Lower leg skin (tissue), 4 donors: ENCODE data around the gene ZNF654. TPM values are rescaled to one million over a fixed set of nuclear protein-coding genes. Genes with fewer than 3 reads are reported as not detected.

Experiments
- DNase-seq, 2 donors: peaks; one replicate each; pipeline ENCODE4 v3.0.0-alpha.2; 2019; ENCODE audit warnings: low spot score in 2 of 2
- H3K4me3 ChIP-seq: fragments of 200-600 bp; sonication (generic); 2 replicates; pipeline ENCODE4 v1.5.1; 2017; ENCODE audit warnings: mild to moderate bottlenecking, low read depth; ENCODE audit not compliant: poor library complexity, severe bottlenecking
- POLR2A ChIP-seq, 2 donors: fragments of 450-650 bp; IDR thresholded peaks; one replicate each; pipeline ENCODE4 v1.6.1; 2016 to 2017; ENCODE audit warnings: antibody characterized with exemption in 2 of 2, mild to moderate bottlenecking in 1 of 2, moderate library complexity in 1 of 2
- WGBS, 2 donors: methylation state at CpG; one replicate each; pipeline ENCODE4 v1.1.5; 2018; 5-methylcytosine and 5-hydroxymethylcytosine counted together
- intact Hi-C: fragments of 100-400 bp; cut with DNase I; formaldehyde crosslinking; loops from one replicate; pipeline ENCODE4 v1.15.0; 2023; ENCODE audit warnings: low total_unique reads
- total RNA-seq, 4 donors: library from RNA; depleted of rRNA; stranded (reverse); fragments of >200 nt; gene quantifications; one replicate each; pipeline ENCODE4 v1.1.0, GENCODE V29; 2016
- TF ChIP-seq, protein P1 (sequence below), 3 donors: fragments of 450-650 bp; IDR thresholded peaks; one replicate each; pipeline ENCODE4 v1.5.1; 2016; ENCODE audit warnings: antibody characterized with exemption in 3 of 3, mild to moderate bottlenecking in 3 of 3, moderate library complexity in 2 of 3

The ZNF654 gene
- total RNA-seq, 4 donors from 2014 or later, result 12.1 to 19.4 (median 16.3) TPM

GRCh38 chr3:88036221-88036620 lies 22.8 kb upstream of the ZNF654 start:
- DNase-seq, result no peak
- intact Hi-C loops, result no loop called here
- H3K4me3 ChIP-seq, result no peak overlapping the region
- TF ChIP-seq POLR2A (IDR thresholded peaks at IDR 0.05), result no peak
- TF ChIP-seq, protein P1, sequence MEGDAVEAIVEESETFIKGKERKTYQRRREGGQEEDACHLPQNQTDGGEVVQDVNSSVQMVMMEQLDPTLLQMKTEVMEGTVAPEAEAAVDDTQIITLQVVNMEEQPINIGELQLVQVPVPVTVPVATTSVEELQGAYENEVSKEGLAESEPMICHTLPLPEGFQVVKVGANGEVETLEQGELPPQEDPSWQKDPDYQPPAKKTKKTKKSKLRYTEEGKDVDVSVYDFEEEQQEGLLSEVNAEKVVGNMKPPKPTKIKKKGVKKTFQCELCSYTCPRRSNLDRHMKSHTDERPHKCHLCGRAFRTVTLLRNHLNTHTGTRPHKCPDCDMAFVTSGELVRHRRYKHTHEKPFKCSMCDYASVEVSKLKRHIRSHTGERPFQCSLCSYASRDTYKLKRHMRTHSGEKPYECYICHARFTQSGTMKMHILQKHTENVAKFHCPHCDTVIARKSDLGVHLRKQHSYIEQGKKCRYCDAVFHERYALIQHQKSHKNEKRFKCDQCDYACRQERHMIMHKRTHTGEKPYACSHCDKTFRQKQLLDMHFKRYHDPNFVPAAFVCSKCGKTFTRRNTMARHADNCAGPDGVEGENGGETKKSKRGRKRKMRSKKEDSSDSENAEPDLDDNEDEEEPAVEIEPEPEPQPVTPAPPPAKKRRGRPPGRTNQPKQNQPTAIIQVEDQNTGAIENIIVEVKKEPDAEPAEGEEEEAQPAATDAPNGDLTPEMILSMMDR (IDR thresholded peaks at IDR 0.05), result no peak
- WGBS, 2 donors, result 75 to 89% methylated on average over 5 of the region's 5 CpGs

- TF ChIP-seq, protein P1 (IDR thresholded peaks at IDR 0.05), result no peak
- TF ChIP-seq POLR2A (IDR thresholded peaks at IDR 0.05), result no peak
- 41% methylated on average over 2 of the region's 2 CpGs for WGBS, 2 donors
- DNase-seq, result no peak
- no peak overlapping the region for H3K4me3 ChIP-seq
- intact Hi-C loops, result no loop called here
Measured at GRCh38 chr3:88038566-88038965, 20.5 kb upstream of the ZNF654 start.

DNA sequence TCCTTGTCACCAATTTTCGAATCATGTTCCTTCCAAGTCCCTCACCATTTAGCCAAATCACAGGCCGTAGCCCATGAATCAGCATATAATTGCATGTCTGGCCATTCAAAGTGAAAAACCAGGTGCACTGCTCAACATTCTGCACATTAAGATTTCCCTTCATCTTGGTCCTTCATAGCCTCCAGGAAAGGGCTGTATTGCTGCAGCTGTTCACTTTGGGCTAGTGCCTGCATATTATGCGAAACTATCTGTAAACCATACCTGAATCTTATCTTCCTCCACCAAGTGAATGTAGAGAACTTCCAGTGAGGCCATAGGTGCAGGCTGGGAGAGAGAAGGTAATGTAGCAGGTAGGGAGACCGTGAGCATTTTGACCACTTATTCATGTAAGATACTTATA lies 18.5 kb upstream of the ZNF654 start:
- TF ChIP-seq, protein P1 (IDR thresholded peaks at IDR 0.05), result no peak
- TF ChIP-seq POLR2A (IDR thresholded peaks at IDR 0.05), result no peak
- H3K4me3 ChIP-seq, result no peak overlapping the region
- intact Hi-C loops, result no loop called here
- WGBS, 2 donors, result 86 to 89% methylated on average over 4 of the region's 4 CpGs
- no peak for DNase-seq

- no peak overlapping the region for H3K4me3 ChIP-seq
- TF ChIP-seq, protein P1 (IDR thresholded peaks at IDR 0.05), result no peak
- TF ChIP-seq POLR2A (IDR thresholded peaks at IDR 0.05), result no peak
- WGBS, 2 donors, result 94 to 98% methylated on average over 3 of the region's 3 CpGs
- no peak for DNase-seq
- intact Hi-C loops, result no loop called here
Measured at GRCh38 chr3:88041005-88041404, 18.1 kb upstream of the ZNF654 start.

GRCh38 chr3:88044411-88044810 lies 14.6 kb upstream of the ZNF654 start:
- no peak for DNase-seq
- H3K4me3 ChIP-seq, result no peak overlapping the region
- 55 to 56% methylated on average over 1 of the region's 1 CpG for WGBS, 2 donors
- intact Hi-C loops, result no loop called here
- no peak for TF ChIP-seq POLR2A (IDR thresholded peaks at IDR 0.05)
- TF ChIP-seq, protein P1 (IDR thresholded peaks at IDR 0.05), result no peak

GRCh38 chr3:88046766-88047165 lies 12.3 kb upstream of the ZNF654 start:
- intact Hi-C loops, result no loop called here
- H3K4me3 ChIP-seq, result no peak overlapping the region
- WGBS, 2 donors, result 71 to 81% methylated on average over 5 of the region's 5 CpGs
- TF ChIP-seq, protein P1 (IDR thresholded peaks at IDR 0.05), result no peak
- TF ChIP-seq POLR2A (IDR thresholded peaks at IDR 0.05), result no peak
- no peak for DNase-seq
